Kidney (tissue), 14 donors: ENCODE measurements around the gene CDC42BPG. TPM values are rescaled to one million over a fixed set of nuclear protein-coding genes. Genes with fewer than 3 reads are reported as not detected.

Experiments
- DNase-seq, 5 donors: peaks; one replicate each; pipeline ENCODE4 v3.0.0-alpha.2; 2013 to 2020
- FAIRE-seq: peaks from 2 replicates; lab custom pipeline; 2012; peaks lifted over from hg19 to GRCh38; lab: Jason Lieb, UNC
- H3K27ac ChIP-seq, 2 donors: one replicate each; pipeline ENCODE4 v1.7.0; 2013; ENCODE audit warnings: low read depth in 2 of 2, low read length in 2 of 2, inconsistent platforms in 1 of 2
- H3K27me3 ChIP-seq: one replicate; pipeline ENCODE4 v1.7.1; 2013; ENCODE audit warnings: low read length, inconsistent platforms; ENCODE audit not compliant: control insufficient read depth, insufficient read depth
- H3K36me3 ChIP-seq, 3 donors: one replicate each; pipeline versions ENCODE4 v1.7.0 to v1.7.1; 2013; ENCODE audit warnings: low read length in 3 of 3, control low read depth in 1 of 3, inconsistent platforms in 1 of 3; ENCODE audit not compliant: insufficient read depth in 3 of 3, control insufficient read depth in 2 of 3
- H3K4me1 ChIP-seq, 3 donors: one replicate each; pipeline versions ENCODE4 v1.7.0 to v1.7.1; 2013; ENCODE audit warnings: low read length in 3 of 3, inconsistent platforms in 1 of 3, low read depth in 1 of 3; ENCODE audit not compliant: control insufficient read depth in 2 of 3, insufficient read depth in 2 of 3
- H3K4me3 ChIP-seq, 3 donors: one replicate each; pipeline versions ENCODE4 v1.7.0 to v1.8.1; 2013; ENCODE audit warnings: low read length in 3 of 3, control low read depth in 1 of 3, inconsistent platforms in 1 of 3
- H3K9ac ChIP-seq, 3 donors: one replicate each; pipeline versions ENCODE4 v1.7.0 to v1.7.1; 2013; ENCODE audit warnings: low read length in 3 of 3, control low read depth in 1 of 3, inconsistent platforms in 1 of 3
- H3K9me3 ChIP-seq, 3 donors: one replicate each; pipeline versions ENCODE4 v1.7.0 to v1.7.1; 2013; ENCODE audit warnings: low read length in 3 of 3, control low read depth in 1 of 3, inconsistent platforms in 1 of 3; ENCODE audit not compliant: control insufficient read depth in 2 of 3, insufficient read depth in 1 of 3
- CTCF ChIP-seq: IDR thresholded peaks from 3 replicates; pipeline ENCODE4 v1.5.1; 2012; ENCODE audit warnings: mild to moderate bottlenecking, moderate library complexity, borderline replicate concordance; ENCODE audit not compliant: insufficient read depth; ENCODE audit errors: extremely low read depth
- intact Hi-C: fragments of 100-400 bp; cut with DNase I; formaldehyde crosslinking; loops from one replicate; pipeline ENCODE4 v1.11.1; 2022
- polyA plus RNA-seq: library from polyadenylated mRNA; stranded (reverse); fragments of 350-450 nt; fragmentation: Illumina TruSeq; extraction: RNeasy Lipid Tissue Mini Kit (QIAGEN cat#74804); gene quantifications from one replicate; pipeline ENCODE4 v1.2.3, GENCODE V29; 2014; ENCODE audit warnings: low read depth, low replicate concordance; ENCODE audit not compliant: insufficient read depth
- total RNA-seq: library from RNA; stranded (reverse); fragmentation: NEBNext Ultra II Directional; extraction: Animal tissue kit (Norgen Biotek cat#: 25700); gene quantifications from one replicate; pipeline ENCODE4 v1.2.1, GENCODE V29; 2021
- donor health status: control.
- donor health status: control.
- donor health status: control.
- donor health status: control.
- donor health status: control.
- donor health status: DM: yes; HTN: yes; CAD: no.
- donor health status: Normal renal cell carcinoma (clear cell type).

The CDC42BPG gene
- total and polyA plus RNA-seq, 2 donors from 2014 or later, result 4.5 to 20.7 TPM

GRCh38 chr11:64854157-64854533 lies 9.7 kb upstream of the CDC42BPG start:
- Histone ChIP-seq H3K36me3 (peaks cover 0 to 11% (median 8%) of the 10 kb centered on the region in 3 donors), H3K9ac (no peak overlapping the region), H3K4me3 (no peak overlapping the region), H3K27ac (peak overlapping the region in 1 of 2 donors; percentile 43), H3K4me1 (peaks cover 0 to 25% (median 2%) of the 10 kb centered on the region in 3 donors), H3K9me3 (no peaks in the 10 kb centered on the region), H3K27me3 (no peaks in the 10 kb centered on the region)
- FAIRE-seq, result no peak
- DNase-seq, result no peak
- TF ChIP-seq CTCF, result no peak
- intact Hi-C loops, result loop anchor here (5.0 kb wide), 1 partner anchor 38 kb away; no protein-coding TSS in a partner anchor

- no peaks in the 10 kb centered on the region for H3K9me3 ChIP-seq
- intact Hi-C loops, result loop anchor here (5.0 kb wide), 1 partner anchor 39 kb away; no protein-coding TSS in a partner anchor
- no peak overlapping the region for H3K9ac ChIP-seq
- no peaks in the 10 kb centered on the region for H3K27me3 ChIP-seq
- H3K4me1 ChIP-seq, result peaks cover 0 to 29% (median 5%) of the 10 kb centered on the region in 3 donors
- peaks cover 0 to 8% (median 7%) of the 10 kb centered on the region in 3 donors for H3K36me3 ChIP-seq
- TF ChIP-seq CTCF, result no peak
- DNase-seq, result no peak
- no peak overlapping the region for H3K4me3 ChIP-seq
- FAIRE-seq, result no peak
- H3K27ac ChIP-seq, result no peak overlapping the region
Observed at GRCh38 chr11:64853709-64854108, 9.3 kb upstream of the CDC42BPG start.

GRCh38 chr11:64852804-64853509 lies 8.5 kb upstream of the CDC42BPG start:
- DNase-seq (peak in 1 of 5 donors; percentile 66), FAIRE-seq (no peak)
- peaks cover 0 to 8% (median 3%) of the 10 kb centered on the region in 3 donors for H3K36me3 ChIP-seq
- no peak overlapping the region for H3K4me3 ChIP-seq
- no peak overlapping the region for H3K27ac ChIP-seq
- intact Hi-C loops, result loop anchor here (5.0 kb wide), 1 partner anchor 39 kb away; no protein-coding TSS in a partner anchor
- H3K9ac ChIP-seq, result no peak overlapping the region
- no peaks in the 10 kb centered on the region for H3K27me3 ChIP-seq
- H3K4me1 ChIP-seq, result peaks cover 0 to 33% (median 5%) of the 10 kb centered on the region in 3 donors
- no peak for TF ChIP-seq CTCF
- no peaks in the 10 kb centered on the region for H3K9me3 ChIP-seq
